Smooth muscle cell (in vitro differentiated cells): ENCODE data around the gene USP47. TPM values are rescaled to one million over a fixed set of nuclear protein-coding genes. Genes with fewer than 3 reads are reported as not detected.

Experiments used
- DNase-seq: peaks from one replicate; lab custom pipeline; 2025; ENCODE audit not compliant: unreplicated experiment; lab: John Stamatoyannopoulos, UW
- H2AFZ ChIP-seq: fragments of 200-600 bp; sonication (generic); 2 replicates; pipeline ENCODE4 v1.6.0; 2016; ENCODE audit warnings: antibody characterized with exemption, low read depth, mild to moderate bottlenecking
- H3F3A ChIP-seq: fragments of 200-600 bp; sonication (generic); 2 replicates; pipeline ENCODE4 v1.6.0; 2017; ENCODE audit warnings: antibody characterized with exemption, low read depth
- H3K27ac ChIP-seq: fragments of 200-600 bp; sonication (generic); 2 replicates; pipeline ENCODE4 v1.5.1; 2016; ENCODE audit warnings: low read depth, mild to moderate bottlenecking
- H3K27me3 ChIP-seq: fragments of 200-600 bp; sonication (generic); 2 replicates; pipeline ENCODE4 v1.6.1; 2016; ENCODE audit warnings: low read depth, mild to moderate bottlenecking
- H3K36me3 ChIP-seq: fragments of 200-600 bp; sonication (generic); 2 replicates; pipeline ENCODE4 v1.5.1; 2016; ENCODE audit warnings: low read depth
- H3K4me1 ChIP-seq: fragments of 200-600 bp; sonication (generic); 2 replicates; pipeline ENCODE4 v1.5.1; 2016; ENCODE audit warnings: low read depth
- H3K4me2 ChIP-seq: fragments of 200-600 bp; sonication (generic); 2 replicates; pipeline ENCODE4 v1.6.0; 2016; ENCODE audit warnings: mild to moderate bottlenecking
- H3K4me3 ChIP-seq: fragments of 200-600 bp; sonication (generic); 2 replicates; pipeline ENCODE4 v1.5.1; 2016; ENCODE audit warnings: mild to moderate bottlenecking
- H3K79me2 ChIP-seq: fragments of 200-600 bp; sonication (generic); 2 replicates; pipeline ENCODE4 v1.6.0; 2016; ENCODE audit warnings: low read depth, mild to moderate bottlenecking
- H3K9ac ChIP-seq: fragments of 200-600 bp; sonication (generic); 2 replicates; pipeline ENCODE4 v1.6.0; 2016; ENCODE audit warnings: low read depth
- H3K9me3 ChIP-seq: fragments of 200-600 bp; sonication (generic); replicated peaks from 2 replicates; pipeline ENCODE4 v1.5.1; 2016; ENCODE audit warnings: low read depth
- H4K20me1 ChIP-seq: fragments of 200-600 bp; sonication (generic); 2 replicates; pipeline ENCODE4 v1.6.0; 2016; ENCODE audit warnings: low read depth
- WGBS: methylation state at CpG from one replicate; pipeline ENCODE4 v1.1.7; 2016; ENCODE audit warnings: low lambda C conversion rate; 5-methylcytosine and 5-hydroxymethylcytosine counted together
- polyA plus RNA-seq: library from polyadenylated mRNA; unstranded; fragments of >200 nt; fragmentation: Nextera tagmentation; extraction: Ambion mirVana; gene quantifications from 2 replicates; pipeline ENCODE4 v1.2.1, GENCODE V29; 2016
- total RNA-seq: library from RNA; depleted of rRNA; stranded (reverse); fragments of >200 nt; gene quantifications from 2 replicates; pipeline ENCODE4 v1.2.3, GENCODE V29; 2014
- TF ChIP-seq, protein P1 (sequence below): fragments of 200-600 bp; sonication (generic); IDR thresholded peaks from 2 replicates; pipeline ENCODE4 v1.5.1; 2017; ENCODE audit warnings: borderline replicate concordance, mild to moderate bottlenecking, antibody characterized with exemption; ENCODE audit not compliant: insufficient read depth, poor library complexity, severe bottlenecking

Gene USP47
- total and polyA plus RNA-seq, 2 experiments from 2014 or later: 38.0 to 75.3 TPM

DNA sequence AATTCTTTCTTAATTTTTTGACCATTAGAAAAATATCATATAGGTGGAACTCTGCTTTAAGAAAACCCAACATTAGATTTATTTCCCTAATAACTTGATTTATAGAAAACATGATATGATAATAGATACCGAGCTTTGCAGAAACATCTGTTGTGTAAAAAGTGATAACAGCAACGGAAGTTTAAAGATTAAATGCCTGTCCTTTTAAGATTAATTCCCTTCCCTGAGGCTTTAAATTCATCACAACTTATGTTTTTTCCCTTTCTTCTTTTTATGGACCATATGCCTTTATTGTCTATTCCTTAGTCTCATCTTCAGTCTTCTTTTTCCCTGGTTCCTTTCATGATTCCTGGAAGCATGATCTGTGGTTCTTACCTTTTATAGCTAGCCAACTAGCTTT is 1.9 kb downstream of the USP47 start:
- Histone ChIP-seq H3K79me2 (peaks cover 59% of the 10 kb centered on the region), H3K9me3 (no peaks in the 10 kb centered on the region), H2AFZ (no peak overlapping the region), H3K4me1 (peaks cover 39% of the 10 kb centered on the region), H4K20me1 (peaks cover 59% of the 10 kb centered on the region), H3F3A (peaks cover 7% of the 10 kb centered on the region), H3K27me3 (no peaks in the 10 kb centered on the region), H3K9ac (peak overlapping the region; percentile 99), H3K36me3 (no peaks in the 10 kb centered on the region), H3K4me3 (peak overlapping the region; percentile 91), H3K27ac (peak overlapping the region; percentile 99), H3K4me2 (peak overlapping the region; percentile 88)
- DNase-seq: no peak
- 6% methylated on average over 2 of the region's 2 CpGs for WGBS
- TF ChIP-seq, protein P1, sequence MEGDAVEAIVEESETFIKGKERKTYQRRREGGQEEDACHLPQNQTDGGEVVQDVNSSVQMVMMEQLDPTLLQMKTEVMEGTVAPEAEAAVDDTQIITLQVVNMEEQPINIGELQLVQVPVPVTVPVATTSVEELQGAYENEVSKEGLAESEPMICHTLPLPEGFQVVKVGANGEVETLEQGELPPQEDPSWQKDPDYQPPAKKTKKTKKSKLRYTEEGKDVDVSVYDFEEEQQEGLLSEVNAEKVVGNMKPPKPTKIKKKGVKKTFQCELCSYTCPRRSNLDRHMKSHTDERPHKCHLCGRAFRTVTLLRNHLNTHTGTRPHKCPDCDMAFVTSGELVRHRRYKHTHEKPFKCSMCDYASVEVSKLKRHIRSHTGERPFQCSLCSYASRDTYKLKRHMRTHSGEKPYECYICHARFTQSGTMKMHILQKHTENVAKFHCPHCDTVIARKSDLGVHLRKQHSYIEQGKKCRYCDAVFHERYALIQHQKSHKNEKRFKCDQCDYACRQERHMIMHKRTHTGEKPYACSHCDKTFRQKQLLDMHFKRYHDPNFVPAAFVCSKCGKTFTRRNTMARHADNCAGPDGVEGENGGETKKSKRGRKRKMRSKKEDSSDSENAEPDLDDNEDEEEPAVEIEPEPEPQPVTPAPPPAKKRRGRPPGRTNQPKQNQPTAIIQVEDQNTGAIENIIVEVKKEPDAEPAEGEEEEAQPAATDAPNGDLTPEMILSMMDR: no peak

DNA sequence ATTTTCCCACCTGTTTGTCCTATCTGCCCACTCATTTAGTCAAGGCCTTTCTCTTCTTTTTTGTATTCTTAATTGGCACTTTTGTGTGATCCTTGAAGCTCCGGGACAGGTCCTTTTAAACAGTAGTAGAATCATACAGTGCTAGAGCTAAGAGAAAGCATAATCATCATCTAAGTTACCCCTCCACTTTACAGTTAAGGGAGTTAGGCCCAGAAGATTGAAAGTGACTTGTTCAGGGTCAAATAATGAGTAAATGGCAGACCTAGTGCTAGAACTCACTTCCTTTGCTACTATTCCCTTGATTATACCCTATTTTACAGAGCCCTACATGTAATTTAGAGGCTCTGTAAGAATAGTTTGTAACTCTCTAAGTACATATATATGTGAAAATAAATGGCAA is 2.5 kb downstream of the USP47 start:
- Histone ChIP-seq H4K20me1 (peaks cover 65% of the 10 kb centered on the region), H3K4me3 (peak overlapping the region; percentile 91), H3K27me3 (no peaks in the 10 kb centered on the region), H3K9me3 (no peaks in the 10 kb centered on the region), H3K36me3 (no peaks in the 10 kb centered on the region), H3K4me1 (peaks cover 43% of the 10 kb centered on the region), H3K4me2 (peak overlapping the region; percentile 88), H2AFZ (no peak overlapping the region), H3K27ac (peak overlapping the region; percentile 99), H3K79me2 (peaks cover 65% of the 10 kb centered on the region), H3K9ac (peak overlapping the region; percentile 99), H3F3A (peaks cover 7% of the 10 kb centered on the region)
- WGBS: 70% methylated on average over 1 of the region's 1 CpG
- TF ChIP-seq, protein P1: no peak
- DNase-seq: no peak

DNA sequence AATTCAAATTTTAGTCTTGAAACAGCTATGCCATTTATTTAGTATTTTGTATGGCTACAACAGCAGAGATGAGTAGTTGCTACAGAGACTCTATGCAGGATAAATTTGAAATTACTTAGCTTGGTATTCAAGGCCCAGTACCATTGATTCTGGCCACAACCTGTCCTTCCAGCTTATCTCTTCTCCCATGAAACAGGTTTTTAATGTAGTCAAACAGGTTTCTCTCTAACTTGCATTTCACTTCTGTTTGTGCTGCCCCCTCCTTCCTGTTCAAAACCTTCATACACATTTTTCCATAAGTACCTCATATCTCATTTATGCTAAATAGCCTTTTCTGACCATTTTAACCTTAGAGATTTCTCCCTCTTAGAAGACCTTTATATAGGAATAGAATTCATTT is 3.3 kb downstream of the USP47 start:
- Histone ChIP-seq H3K4me3 (peak overlapping the region; percentile 91), H2AFZ (no peak overlapping the region), H3K9me3 (no peaks in the 10 kb centered on the region), H3K27me3 (no peaks in the 10 kb centered on the region), H3K9ac (peak overlapping the region; percentile 2), H3K4me1 (peaks cover 51% of the 10 kb centered on the region), H3F3A (peaks cover 15% of the 10 kb centered on the region), H3K4me2 (peak overlapping the region; percentile 88), H3K79me2 (peaks cover 73% of the 10 kb centered on the region), H4K20me1 (peaks cover 73% of the 10 kb centered on the region), H3K36me3 (no peaks in the 10 kb centered on the region), H3K27ac (peak overlapping the region; percentile 99)
- TF ChIP-seq, protein P1: no peak
- DNase-seq: no peak

DNA sequence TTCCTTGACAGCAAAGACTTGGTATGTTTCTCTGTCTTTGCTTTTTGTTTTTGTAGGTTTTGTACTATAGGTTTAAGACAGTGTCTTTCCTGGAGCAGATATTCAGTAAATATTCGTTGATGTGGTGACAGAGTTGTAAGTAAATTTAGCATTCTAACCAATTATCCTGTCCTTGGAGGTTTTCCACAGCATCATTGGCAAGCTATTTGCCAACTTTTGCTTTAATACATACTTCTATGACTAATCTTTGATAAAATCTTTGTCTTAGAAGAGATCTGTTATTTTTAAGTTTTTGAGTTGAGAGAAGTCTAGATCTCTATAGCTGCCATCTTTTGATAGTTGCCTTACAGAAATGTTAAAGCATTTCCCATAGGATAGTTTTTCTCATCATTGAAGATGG is 3.8 kb downstream of the USP47 start:
- H3F3A ChIP-seq: peaks cover 18% of the 10 kb centered on the region
- peaks cover 78% of the 10 kb centered on the region for H4K20me1 ChIP-seq
- peak overlapping the region; percentile 99 for H3K27ac ChIP-seq
- peaks cover 78% of the 10 kb centered on the region for H3K79me2 ChIP-seq
- peak overlapping the region; percentile 88 for H3K4me2 ChIP-seq
- H2AFZ ChIP-seq: no peak overlapping the region
- TF ChIP-seq, protein P1: no peak
- no peaks in the 10 kb centered on the region for H3K9me3 ChIP-seq
- no peak for DNase-seq
- H3K36me3 ChIP-seq: no peaks in the 10 kb centered on the region
- no peaks in the 10 kb centered on the region for H3K27me3 ChIP-seq
- peaks cover 54% of the 10 kb centered on the region for H3K4me1 ChIP-seq
- WGBS: 75% methylated on average over 1 of the region's 1 CpG
- peak overlapping the region; percentile 2 for H3K9ac ChIP-seq
- H3K4me3 ChIP-seq: peak overlapping the region; percentile 91
